Retina (tissue), 1 donor: ENCODE results near the gene CAMKK1.

Experiments
- DNase-seq: peaks from one replicate; pipeline ENCODE4 v3.0.0-alpha.2; 2016

CAMKK1 gene

DNA sequence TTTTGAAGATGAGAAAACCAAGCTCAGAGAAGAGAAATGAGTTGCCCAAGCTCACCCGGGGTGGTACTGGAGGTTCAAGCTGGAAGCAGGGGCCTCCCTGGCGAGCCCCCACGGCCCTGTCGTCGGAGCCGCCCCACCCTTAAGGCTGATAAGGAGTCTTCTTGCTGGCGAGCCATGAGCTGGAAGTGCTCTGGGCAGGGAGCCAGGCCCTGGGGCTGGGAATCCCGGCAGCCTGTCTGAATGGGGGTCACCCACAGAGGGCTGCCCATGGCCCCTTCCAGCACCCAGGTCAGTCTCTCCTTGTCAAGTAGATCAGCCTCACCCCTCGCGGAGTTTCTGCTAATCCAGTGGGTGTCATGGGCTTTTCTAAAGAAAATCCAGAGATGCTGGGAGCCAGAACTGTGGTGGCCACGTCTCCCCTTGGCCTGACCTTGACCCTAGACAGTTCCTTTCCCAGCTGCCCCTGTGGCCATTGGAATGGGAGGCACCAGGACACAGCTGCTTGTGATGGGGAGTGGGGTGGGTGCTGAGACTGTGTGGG lies 24.6 kb upstream of the CAMKK1 start:
- DNase-seq, result no peak

- DNase-seq, result no peak
Measured at GRCh38 chr17:3916825-3917224, 24.0 kb upstream of the CAMKK1 start.

GRCh38 chr17:3915995-3916696 lies 23.3 kb upstream of the CAMKK1 start, which contains the start of gene P2RX1:
Gene P2RX1, minus strand, starts transcription at chr17:3916465. Its CDS starts 240 bp downstream, at chr17:3916225.
- DNase-seq, result no peak

DNA sequence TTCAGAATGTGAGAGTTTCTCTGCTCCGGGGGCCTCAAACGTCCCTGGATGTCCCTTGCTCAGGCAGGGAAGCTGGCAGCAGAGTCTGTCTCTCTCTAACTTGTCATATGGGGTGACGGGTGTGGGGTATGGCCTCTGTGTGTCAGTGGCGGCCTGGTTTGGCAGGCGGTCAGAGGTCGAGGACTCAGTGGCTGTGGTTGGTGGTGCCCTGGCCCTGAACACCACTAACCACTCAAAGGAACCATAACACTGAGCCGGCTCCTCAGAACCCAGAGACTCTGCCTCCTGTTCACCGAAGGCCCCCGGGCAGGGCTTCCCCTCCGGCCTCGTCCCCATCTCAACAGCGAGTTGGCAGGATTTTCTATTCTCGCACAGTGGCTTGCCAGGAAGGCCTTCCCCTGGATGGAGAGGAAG lies 22.7 kb upstream of the CAMKK1 start:
- no peak for DNase-seq

DNA sequence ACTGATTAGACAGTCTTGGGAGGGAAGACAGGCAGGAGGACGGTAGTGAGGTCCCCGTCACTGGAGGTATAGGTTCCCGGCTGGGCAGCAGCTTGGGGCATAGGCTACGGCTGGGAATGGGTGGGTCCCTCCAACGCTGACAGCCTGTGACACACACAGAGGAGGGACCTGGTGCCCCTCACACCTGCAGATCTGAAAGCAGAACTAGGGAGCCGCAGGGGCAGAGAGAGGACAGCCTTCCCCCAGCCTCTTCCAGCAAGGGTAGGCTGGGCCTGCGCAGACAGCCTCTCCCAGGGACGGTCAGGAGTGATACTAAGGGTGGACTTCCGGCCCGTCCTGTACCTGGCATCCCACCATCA lies 21.4 kb upstream of the CAMKK1 start:
- no peak for DNase-seq

DNA sequence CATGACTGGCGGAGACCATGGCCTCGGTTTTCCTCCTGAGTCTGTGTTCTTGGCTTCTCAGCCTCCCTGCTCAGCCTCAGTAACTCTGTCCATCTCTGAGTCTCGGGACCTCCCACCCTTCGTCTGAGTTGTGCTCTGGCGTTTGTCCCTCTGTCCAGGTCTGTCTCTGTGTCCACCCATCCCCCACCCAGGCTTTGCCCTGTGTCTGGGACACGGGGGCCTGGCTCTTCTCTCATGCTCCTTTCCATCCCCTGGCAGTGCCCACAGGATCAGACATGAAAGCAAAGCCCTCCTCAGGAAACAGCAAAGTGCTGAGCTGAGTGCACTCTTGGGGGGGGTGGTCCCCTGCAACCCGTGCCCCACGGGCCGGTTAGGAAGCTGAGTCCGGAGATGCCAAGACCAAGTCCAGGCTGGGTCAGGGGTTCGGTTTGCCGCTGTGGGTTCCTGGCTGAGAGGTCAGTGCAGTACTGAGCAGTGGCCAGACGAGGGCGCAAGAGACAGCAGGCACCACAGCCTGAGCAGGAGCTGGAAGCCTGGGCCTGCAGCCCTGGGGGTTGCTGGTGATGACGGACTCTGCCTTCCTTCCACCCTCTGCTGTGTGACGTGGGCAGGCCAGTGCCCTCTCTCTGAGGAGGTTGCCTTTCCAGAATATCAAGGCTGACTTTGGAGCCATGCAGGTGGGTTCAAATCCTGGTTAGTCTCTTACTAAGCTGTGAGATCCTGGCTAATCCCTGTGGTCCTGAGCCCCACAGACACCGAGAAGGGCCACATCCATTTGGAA lies 20.9 kb upstream of the CAMKK1 start:
- DNase-seq, result peak; percentile 89

GRCh38 chr17:3912827-3913226 lies 20.0 kb upstream of the CAMKK1 start:
- no peak for DNase-seq

- no peak for DNase-seq
Measured at GRCh38 chr17:3911271-3912053, 18.6 kb upstream of the CAMKK1 start.

GRCh38 chr17:3910420-3911270 lies 17.8 kb upstream of the CAMKK1 start:
- DNase-seq, result no peak

- DNase-seq, result no peak
Measured at GRCh38 chr17:3909257-3909656, 16.4 kb upstream of the CAMKK1 start.

GRCh38 chr17:3907483-3908216 lies 14.8 kb upstream of the CAMKK1 start:
- DNase-seq, result no peak

DNA sequence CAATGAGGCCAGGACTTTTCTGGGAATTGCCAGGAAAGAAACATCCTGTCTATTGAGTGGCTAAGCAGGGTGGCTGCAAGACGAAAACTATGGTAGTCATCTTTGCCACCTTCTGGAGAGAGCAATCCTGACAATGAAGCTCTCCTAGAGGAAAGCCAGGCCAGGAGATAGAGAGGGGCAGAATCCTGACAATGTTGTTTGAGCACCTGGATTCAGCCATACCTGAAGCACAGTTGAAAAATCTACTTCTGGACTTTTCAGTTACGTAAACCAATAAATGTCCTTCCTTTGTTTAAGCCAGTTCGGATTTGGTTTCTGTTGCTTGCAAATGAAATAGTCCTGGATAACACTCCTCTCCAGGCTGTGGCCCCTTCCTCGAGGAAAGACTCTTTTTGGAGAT lies 14.0 kb upstream of the CAMKK1 start:
- no peak for DNase-seq

DNA sequence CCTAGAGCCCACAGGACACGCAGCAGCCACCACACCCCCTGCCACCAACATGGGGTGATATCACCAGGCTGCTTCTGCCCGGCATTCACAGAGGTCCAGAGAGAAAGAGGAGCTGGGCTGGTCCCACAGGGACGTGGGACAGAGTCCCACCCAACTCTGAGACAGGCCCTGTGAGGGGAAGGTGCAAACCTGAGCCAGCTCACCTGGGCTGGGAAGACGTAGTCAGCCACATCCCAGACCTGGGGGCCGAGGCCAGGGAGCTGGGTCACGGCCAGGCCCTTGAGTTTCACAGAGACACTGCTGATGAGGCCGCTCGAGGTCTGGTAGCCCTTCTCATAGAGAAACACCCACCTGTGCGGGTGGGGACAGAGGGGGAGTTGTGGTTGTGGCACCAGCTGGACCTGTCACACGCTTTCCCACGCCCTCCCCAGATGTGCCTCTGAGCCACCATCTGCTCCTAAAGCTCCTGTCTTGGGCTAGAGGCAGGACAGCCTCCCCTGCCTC lies 12.2 kb upstream of the CAMKK1 start:
- no peak for DNase-seq

DNA sequence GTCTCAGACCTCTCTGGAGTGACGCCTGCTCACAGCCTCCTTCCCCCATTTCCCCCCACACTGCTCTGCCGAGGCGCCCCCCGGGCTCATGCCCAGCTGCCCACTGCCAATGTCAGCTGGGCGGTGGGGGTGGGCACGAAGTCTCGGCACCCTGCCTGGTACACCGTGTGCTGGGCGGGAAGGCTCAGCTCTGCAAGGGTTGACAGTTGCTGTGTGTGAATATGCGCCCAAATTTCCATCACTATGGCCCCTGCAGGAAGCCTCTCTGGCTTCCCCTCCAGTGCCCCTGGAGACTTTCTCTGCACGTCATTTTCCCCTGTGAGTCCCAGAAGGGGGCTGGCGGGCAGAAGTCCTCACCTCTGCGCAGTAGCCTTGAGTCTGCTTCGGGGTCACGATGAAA lies 11.6 kb upstream of the CAMKK1 start:
- no peak for DNase-seq

GRCh38 chr17:3903881-3904290 lies 11.0 kb upstream of the CAMKK1 start:
- DNase-seq, result peak; percentile 34

DNA sequence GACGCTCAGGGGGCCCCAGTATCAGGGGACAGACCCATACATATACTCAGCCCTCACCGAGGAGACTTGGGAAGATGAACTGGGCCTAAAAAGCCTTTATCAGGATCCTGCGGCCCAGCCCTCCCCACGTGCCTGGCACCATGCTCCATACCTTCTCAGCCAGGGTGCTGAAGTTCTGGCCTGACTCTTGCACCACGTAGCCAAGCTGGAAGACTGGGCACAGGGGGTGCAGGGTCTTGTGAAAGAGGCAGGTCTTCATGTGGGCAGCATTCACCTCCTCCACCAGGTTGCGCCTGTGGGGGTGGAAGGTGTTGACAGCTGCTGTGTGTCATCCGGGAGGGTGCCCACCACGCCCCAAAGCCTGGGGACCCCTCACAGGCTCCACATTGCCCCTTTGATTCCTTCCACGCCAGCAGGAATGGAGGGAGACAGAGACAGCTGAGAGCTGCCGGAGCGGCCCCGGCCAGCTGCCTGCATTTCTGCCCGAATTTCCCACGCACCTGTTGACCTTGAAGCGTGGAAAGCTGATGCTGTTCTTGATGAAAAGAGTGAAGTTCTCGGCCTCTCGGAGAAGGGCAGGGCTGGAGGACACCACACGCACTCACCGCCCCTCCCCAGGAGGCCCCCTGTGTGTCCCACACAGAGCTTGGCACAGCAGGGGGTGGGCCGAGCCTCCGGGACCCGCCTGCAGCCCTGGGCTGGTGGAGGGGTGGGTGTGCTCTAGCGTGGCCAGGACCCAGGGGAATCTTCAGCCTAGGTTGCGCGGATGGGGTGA lies 10.4 kb upstream of the CAMKK1 start:
- DNase-seq, result no peak

DNA sequence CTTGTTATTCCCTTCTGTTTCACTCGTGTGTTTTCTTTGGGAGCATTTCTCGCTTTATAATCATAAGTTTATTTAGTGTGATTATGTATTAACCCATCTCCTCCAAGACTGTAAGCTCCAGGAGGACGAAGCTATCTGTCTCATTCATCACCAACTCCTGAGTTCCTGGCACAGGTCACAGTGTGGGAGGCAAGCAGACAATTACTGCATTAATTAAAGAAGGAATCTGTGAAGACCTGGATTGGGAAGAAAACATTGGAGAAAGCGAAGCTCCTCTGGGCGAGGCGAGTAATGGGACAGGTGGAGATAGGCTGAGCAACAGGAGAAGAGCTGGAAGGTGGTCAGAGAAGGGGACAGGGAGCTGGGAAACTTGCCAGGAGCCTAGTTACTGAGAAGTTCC lies 7.8 kb upstream of the CAMKK1 start:
- no peak for DNase-seq

GRCh38 chr17:3897731-3898130 lies 4.9 kb upstream of the CAMKK1 start:
- no peak for DNase-seq

DNA sequence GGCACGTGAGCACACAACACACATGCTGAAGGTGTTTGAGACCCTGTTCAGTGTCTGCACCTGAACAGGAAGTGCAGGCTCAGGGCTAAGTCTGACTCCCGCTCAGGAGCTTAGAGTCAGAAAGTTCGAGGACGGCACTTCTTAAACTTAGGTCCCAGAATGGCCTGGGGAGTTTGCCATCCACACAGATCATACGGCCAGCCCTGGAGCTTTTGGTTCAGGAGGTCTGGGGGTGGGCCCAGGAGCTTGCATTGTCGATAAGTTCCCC lies 4.0 kb upstream of the CAMKK1 start:
- DNase-seq, result no peak

GRCh38 chr17:3896108-3896967 lies 3.5 kb upstream of the CAMKK1 start:
- no peak for DNase-seq
